Activated CD8-positive, alpha-beta T cell treated with anti-CD3 and anti-CD28 coated beads for 36 hours (primary cell): ENCODE data around the gene WHRN. TPM values are rescaled to one million over a fixed set of nuclear protein-coding genes. Genes with fewer than 3 reads are reported as not detected.

Experiments
- ATAC-seq: fragments of 200-7000 bp; cut with Tn5 transposase; one replicate; pipeline ENCODE4 v1.10.0; 2021; ENCODE audit warnings: mild to moderate bottlenecking, moderate library complexity
- CTCF ChIA-PET: fragments of 350-600 bp; sonication (Branson Sonifier 250); formaldehyde crosslinking; loops from one replicate; lab custom pipeline; 2021; ENCODE audit warnings: antibody characterized with exemption; lab: Charles Lee
- POLR2A ChIA-PET: fragments of 350-600 bp; sonication (Branson Sonifier 250); formaldehyde crosslinking; loops from one replicate; lab custom pipeline; 2021; ENCODE audit warnings: antibody characterized with exemption; lab: Charles Lee
- DNase-seq: peaks from one replicate; pipeline ENCODE4 v3.0.0-alpha.2; 2020
- H3K27ac Mint-ChIP-seq: one replicate; pipeline ENCODE4 v1.8.0; 2021; ENCODE audit warnings: mild to moderate bottlenecking, mixed read lengths
- H3K27me3 Mint-ChIP-seq: one replicate; pipeline ENCODE4 v1.8.0; 2021; ENCODE audit warnings: mixed read lengths
- H3K36me3 Mint-ChIP-seq: one replicate; pipeline ENCODE4 v1.8.0; 2021; ENCODE audit warnings: low read depth, mixed read lengths
- H3K4me1 Mint-ChIP-seq: one replicate; pipeline ENCODE4 v1.8.0; 2021; ENCODE audit warnings: low read depth, mixed read lengths
- H3K4me3 Mint-ChIP-seq: one replicate; pipeline ENCODE4 v1.8.0; 2021; ENCODE audit warnings: mild to moderate bottlenecking, moderate library complexity, mixed read lengths
- H3K9me3 Mint-ChIP-seq: one replicate; pipeline ENCODE4 v1.8.0; 2021; ENCODE audit warnings: mixed read lengths
- intact Hi-C: fragments of 100-400 bp; cut with micrococcal nuclease; formaldehyde crosslinking; loops from one replicate; pipeline ENCODE4 v1.10.0; 2022
- total RNA-seq, 2 experiments: library from RNA; stranded (reverse); gene quantifications; one replicate each; pipeline ENCODE4 v1.2.3, GENCODE V29; 2021
- TF ChIP-seq, protein P1 (sequence below): fragments of 200-600 bp; IDR thresholded peaks from one replicate; pipeline ENCODE4 v1.8.0; 2022; ENCODE audit warnings: antibody characterized with exemption, mild to moderate bottlenecking

Gene WHRN
- total RNA-seq, 2 experiments from 2014 or later = 12.6 to 14.9 TPM

DNA sequence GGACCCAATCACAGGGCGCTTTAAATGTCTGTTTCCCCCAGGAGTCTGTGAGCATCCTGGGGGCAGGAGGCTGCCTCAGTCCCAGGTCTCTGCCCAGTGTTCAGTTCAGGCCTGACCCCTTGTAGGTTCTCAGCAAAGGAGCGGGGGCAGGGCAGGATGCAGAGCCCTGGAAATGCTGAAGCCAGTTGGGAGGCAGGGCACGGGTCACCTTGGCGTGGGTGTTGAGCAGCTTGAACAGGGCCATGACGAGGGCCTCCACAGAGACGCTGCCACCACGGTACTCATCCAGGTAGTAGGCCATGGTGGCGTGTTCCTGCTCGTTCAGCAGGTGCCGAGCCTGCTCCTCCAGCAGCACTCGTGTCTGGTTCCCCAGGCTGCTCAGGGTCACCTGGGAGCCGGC, 81.1 kb downstream of the WHRN start:
- POLR2A ChIA-PET = no interaction called here
- no peak for ATAC-seq
- no peaks in the 10 kb centered on the region for H3K36me3 Mint-ChIP-seq
- no peak for DNase-seq
- H3K9me3 Mint-ChIP-seq = no peaks in the 10 kb centered on the region
- no peak overlapping the region for H3K27ac Mint-ChIP-seq
- intact Hi-C loops = no loop called here
- no peaks in the 10 kb centered on the region for H3K4me1 Mint-ChIP-seq
- no peaks in the 10 kb centered on the region for H3K27me3 Mint-ChIP-seq
- no peak overlapping the region for H3K4me3 Mint-ChIP-seq
- TF ChIP-seq, protein P1, sequence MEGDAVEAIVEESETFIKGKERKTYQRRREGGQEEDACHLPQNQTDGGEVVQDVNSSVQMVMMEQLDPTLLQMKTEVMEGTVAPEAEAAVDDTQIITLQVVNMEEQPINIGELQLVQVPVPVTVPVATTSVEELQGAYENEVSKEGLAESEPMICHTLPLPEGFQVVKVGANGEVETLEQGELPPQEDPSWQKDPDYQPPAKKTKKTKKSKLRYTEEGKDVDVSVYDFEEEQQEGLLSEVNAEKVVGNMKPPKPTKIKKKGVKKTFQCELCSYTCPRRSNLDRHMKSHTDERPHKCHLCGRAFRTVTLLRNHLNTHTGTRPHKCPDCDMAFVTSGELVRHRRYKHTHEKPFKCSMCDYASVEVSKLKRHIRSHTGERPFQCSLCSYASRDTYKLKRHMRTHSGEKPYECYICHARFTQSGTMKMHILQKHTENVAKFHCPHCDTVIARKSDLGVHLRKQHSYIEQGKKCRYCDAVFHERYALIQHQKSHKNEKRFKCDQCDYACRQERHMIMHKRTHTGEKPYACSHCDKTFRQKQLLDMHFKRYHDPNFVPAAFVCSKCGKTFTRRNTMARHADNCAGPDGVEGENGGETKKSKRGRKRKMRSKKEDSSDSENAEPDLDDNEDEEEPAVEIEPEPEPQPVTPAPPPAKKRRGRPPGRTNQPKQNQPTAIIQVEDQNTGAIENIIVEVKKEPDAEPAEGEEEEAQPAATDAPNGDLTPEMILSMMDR = no peak
- CTCF ChIA-PET = no interaction called here

DNA sequence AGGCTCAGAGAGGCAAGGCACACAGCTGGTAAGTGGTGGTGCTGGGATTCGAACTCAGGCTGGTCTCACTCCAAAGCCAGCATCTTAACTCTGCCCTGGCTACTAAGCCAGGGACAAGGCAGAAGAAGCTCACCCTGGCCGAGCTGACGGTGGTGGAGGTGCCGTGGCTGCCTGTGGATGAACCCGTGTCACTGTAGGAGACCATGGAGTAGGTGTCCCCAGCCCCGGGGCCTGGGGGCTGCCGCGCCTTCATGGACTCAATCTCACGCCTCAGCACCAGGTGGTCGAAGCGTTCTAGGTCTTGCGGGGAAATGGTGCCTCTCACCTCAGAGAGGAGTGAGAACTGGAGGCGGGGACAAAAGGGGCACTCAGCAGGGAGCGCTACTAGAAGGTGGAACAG, 82.1 kb downstream of the WHRN start:
- no peaks in the 10 kb centered on the region for H3K36me3 Mint-ChIP-seq
- H3K27me3 Mint-ChIP-seq = no peaks in the 10 kb centered on the region
- CTCF ChIA-PET = interaction anchor here (1.5 to 6.5 kb wide), 2 partner anchors 17 to 230 kb away, joined by 4 to 34 read pairs; no protein-coding TSS in a partner anchor
- no peaks in the 10 kb centered on the region for H3K4me1 Mint-ChIP-seq
- intact Hi-C loops = no loop called here
- TF ChIP-seq, protein P1 = no peak
- ATAC-seq (no peak), DNase-seq (no peak)
- H3K27ac Mint-ChIP-seq = no peak overlapping the region
- no peaks in the 10 kb centered on the region for H3K9me3 Mint-ChIP-seq
- POLR2A ChIA-PET = no interaction called here
- H3K4me3 Mint-ChIP-seq = no peak overlapping the region

GRCh38 chr9:114421147-114421546, 84.1 kb downstream of the WHRN start:
- no peak overlapping the region for H3K4me3 Mint-ChIP-seq
- TF ChIP-seq, protein P1 = no peak
- no peak for ATAC-seq
- H3K27me3 Mint-ChIP-seq = no peaks in the 10 kb centered on the region
- intact Hi-C loops = no loop called here
- H3K4me1 Mint-ChIP-seq = peaks cover 4% of the 10 kb centered on the region
- no peak for DNase-seq
- H3K27ac Mint-ChIP-seq = no peak overlapping the region
- CTCF ChIA-PET = interaction anchor here (6.5 kb wide), 1 partner anchor 15 kb away, joined by 34 read pairs; no protein-coding TSS in a partner anchor
- H3K9me3 Mint-ChIP-seq = no peaks in the 10 kb centered on the region
- H3K36me3 Mint-ChIP-seq = no peaks in the 10 kb centered on the region
- POLR2A ChIA-PET = no interaction called here

- no peak overlapping the region for H3K27ac Mint-ChIP-seq
- no peak for ATAC-seq
- intact Hi-C loops = no loop called here
- POLR2A ChIA-PET = interaction anchor here (0.6 kb wide), 1 partner anchor 172 kb away, joined by 3 read pairs; no protein-coding TSS in a partner anchor
- CTCF ChIA-PET = interaction anchor here (0.8 to 6.5 kb wide), 3 partner anchors 9 to 234 kb away, joined by 4 to 34 read pairs (median 4); no protein-coding TSS in a partner anchor
- H3K4me3 Mint-ChIP-seq = no peak overlapping the region
- no peak for DNase-seq
- H3K4me1 Mint-ChIP-seq = peaks cover 4% of the 10 kb centered on the region
- no peaks in the 10 kb centered on the region for H3K27me3 Mint-ChIP-seq
- H3K9me3 Mint-ChIP-seq = no peaks in the 10 kb centered on the region
- TF ChIP-seq, protein P1 = no peak
- no peaks in the 10 kb centered on the region for H3K36me3 Mint-ChIP-seq
Observed at GRCh38 chr9:114419796-114420195, 85.5 kb downstream of the WHRN start.

DNA sequence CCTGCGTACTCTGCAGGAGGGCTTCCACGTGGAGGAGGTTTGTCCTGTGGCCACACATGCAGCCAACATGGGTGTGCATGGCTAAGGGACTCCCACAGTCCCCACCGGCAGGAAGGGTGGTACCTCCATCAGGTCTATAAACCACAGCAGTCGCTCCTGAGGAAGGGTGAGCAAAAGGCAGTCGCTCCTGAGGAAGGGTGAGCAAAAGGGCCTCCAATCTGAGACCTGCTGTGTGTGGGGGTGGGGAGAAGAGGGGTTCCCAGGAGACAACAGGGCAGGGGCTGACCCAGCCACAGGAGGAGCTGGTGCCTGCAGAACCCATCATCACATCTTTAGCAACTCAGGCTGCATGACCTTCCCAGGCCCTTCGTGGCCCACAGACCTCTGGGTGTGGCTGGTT, 87.2 kb downstream of the WHRN start:
- Mint-ChIP-seq H3K9me3 (no peaks in the 10 kb centered on the region), H3K27ac (no peak overlapping the region)

More for the DNA sequence above, 87.2 kb downstream of the WHRN start:
- intact Hi-C loops = no loop called here
- Mint-ChIP-seq H3K36me3 (no peaks in the 10 kb centered on the region), H3K4me1 (peaks cover 4% of the 10 kb centered on the region), H3K27me3 (no peaks in the 10 kb centered on the region), H3K4me3 (no peak overlapping the region)
- DNase-seq (no peak), ATAC-seq (no peak)
- POLR2A ChIA-PET = no interaction called here
- CTCF ChIA-PET = interaction anchor here (1.0 to 6.5 kb wide), 2 partner anchors 12 to 196 kb away, joined by 3 to 34 read pairs; no protein-coding TSS in a partner anchor
- TF ChIP-seq, protein P1 = no peak
